ENCODE results near the gene POLR2H.
A peak's percentile ranks its signal among the peaks of the same experiment; 100 is the strongest.

Gene POLR2H

GRCh38 chr3:184322731-184323487 lies 38.6 kb upstream of the POLR2H start:
- peaks cover 77% of the 10 kb centered on the region for H3K36me3 ChIP-seq (ENCODE audit: control insufficient read depth, insufficient read depth, low read length)
- 95 to 97% methylated on average over 20 of the region's 20 CpGs for WGBS, 2 experiments

GRCh38 chr3:184323696-184324095 lies 37.8 kb upstream of the POLR2H start:
- Histone ChIP-seq H3K36me3 (ENCODE audit: control insufficient read depth, insufficient read depth, low read length) (peaks cover 85% of the 10 kb centered on the region), H3K27ac (ENCODE audit: insufficient read depth, low read depth, low read length, poor library complexity, severe bottlenecking) (no peak overlapping the region), H3K4me3 (ENCODE audit: insufficient read depth, low read depth, low read length) (no peak overlapping the region), H3K9me3 (ENCODE audit: control insufficient read depth, low read length) (no peaks in the 10 kb centered on the region), H3K27me3 (ENCODE audit: control insufficient read depth, insufficient read depth, low read length, poor library complexity, severe bottlenecking) (no peaks in the 10 kb centered on the region), H3K4me1 (ENCODE audit: control insufficient read depth, insufficient read depth, low read length) (no peaks in the 10 kb centered on the region)
- WGBS, 2 experiments: 96 to 97% methylated on average over 8 of the region's 8 CpGs

More at GRCh38 chr3:184322731-184323487, 38.6 kb upstream of the POLR2H start:
- H3K27ac ChIP-seq (ENCODE audit: insufficient read depth, low read depth, low read length, poor library complexity, severe bottlenecking): no peak overlapping the region
- no peak overlapping the region for H3K4me3 ChIP-seq (ENCODE audit: insufficient read depth, low read depth, low read length)
- H3K27me3 ChIP-seq (ENCODE audit: control insufficient read depth, insufficient read depth, low read length, poor library complexity, severe bottlenecking): no peaks in the 10 kb centered on the region
- H3K4me1 ChIP-seq (ENCODE audit: control insufficient read depth, insufficient read depth, low read length): no peaks in the 10 kb centered on the region
- no peaks in the 10 kb centered on the region for H3K9me3 ChIP-seq (ENCODE audit: control insufficient read depth, low read length)

DNA sequence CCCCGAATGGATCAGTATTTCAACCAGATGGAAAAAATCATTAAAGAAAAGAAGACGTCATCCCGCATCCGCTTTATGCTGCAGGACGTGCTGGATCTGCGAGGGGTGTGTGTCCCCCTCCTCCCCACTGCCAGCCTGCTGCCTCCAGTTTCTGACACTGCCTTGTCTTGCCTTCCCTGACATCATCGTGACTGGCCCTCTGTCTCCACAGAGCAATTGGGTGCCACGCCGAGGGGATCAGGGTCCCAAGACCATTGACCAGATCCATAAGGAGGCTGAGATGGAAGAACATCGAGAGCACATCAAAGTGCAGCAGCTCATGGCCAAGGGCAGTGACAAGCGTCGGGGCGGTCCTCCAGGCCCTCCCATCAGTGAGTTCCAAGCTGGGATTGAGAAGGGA lies 36.2 kb upstream of the POLR2H start:
- Histone ChIP-seq H3K4me3 (ENCODE audit: insufficient read depth, low read depth, low read length) (no peak overlapping the region), H3K9me3 (ENCODE audit: control insufficient read depth, low read length) (no peaks in the 10 kb centered on the region), H3K4me1 (ENCODE audit: control insufficient read depth, insufficient read depth, low read length) (no peaks in the 10 kb centered on the region), H3K27ac (ENCODE audit: insufficient read depth, low read depth, low read length, poor library complexity, severe bottlenecking) (no peak overlapping the region), H3K36me3 (ENCODE audit: control insufficient read depth, insufficient read depth, low read length) (peaks cover 92% of the 10 kb centered on the region), H3K27me3 (ENCODE audit: control insufficient read depth, insufficient read depth, low read length, poor library complexity, severe bottlenecking) (no peaks in the 10 kb centered on the region)
- 94 to 95% methylated on average over 13 of the region's 13 CpGs for WGBS, 2 experiments

GRCh38 chr3:184325715-184326369 lies 35.7 kb upstream of the POLR2H start:
- no peak overlapping the region for H3K4me3 ChIP-seq (ENCODE audit: insufficient read depth, low read depth, low read length)
- no peaks in the 10 kb centered on the region for H3K9me3 ChIP-seq (ENCODE audit: control insufficient read depth, low read length)
- no peak overlapping the region for H3K27ac ChIP-seq (ENCODE audit: insufficient read depth, low read depth, low read length, poor library complexity, severe bottlenecking)
- WGBS, 2 experiments: 97 to 98% methylated on average over 5 to 6 of the region's 6 CpGs
- H3K27me3 ChIP-seq (ENCODE audit: control insufficient read depth, insufficient read depth, low read length, poor library complexity, severe bottlenecking): no peaks in the 10 kb centered on the region
- H3K36me3 ChIP-seq (ENCODE audit: control insufficient read depth, insufficient read depth, low read length): peaks cover 86% of the 10 kb centered on the region
- H3K4me1 ChIP-seq (ENCODE audit: control insufficient read depth, insufficient read depth, low read length): no peaks in the 10 kb centered on the region

- peaks cover 84% of the 10 kb centered on the region for H3K36me3 ChIP-seq (ENCODE audit: control insufficient read depth, insufficient read depth, low read length)
- H3K27ac ChIP-seq (ENCODE audit: insufficient read depth, low read depth, low read length, poor library complexity, severe bottlenecking): no peak overlapping the region
- no peaks in the 10 kb centered on the region for H3K9me3 ChIP-seq (ENCODE audit: control insufficient read depth, low read length)
- no peaks in the 10 kb centered on the region for H3K27me3 ChIP-seq (ENCODE audit: control insufficient read depth, insufficient read depth, low read length, poor library complexity, severe bottlenecking)
- H3K4me3 ChIP-seq (ENCODE audit: insufficient read depth, low read depth, low read length): no peak overlapping the region
- no peaks in the 10 kb centered on the region for H3K4me1 ChIP-seq (ENCODE audit: control insufficient read depth, insufficient read depth, low read length)
- 97 to 98% methylated on average over 21 of the region's 21 CpGs for WGBS, 2 experiments
Measured at GRCh38 chr3:184327171-184327570, 34.3 kb upstream of the POLR2H start.

DNA sequence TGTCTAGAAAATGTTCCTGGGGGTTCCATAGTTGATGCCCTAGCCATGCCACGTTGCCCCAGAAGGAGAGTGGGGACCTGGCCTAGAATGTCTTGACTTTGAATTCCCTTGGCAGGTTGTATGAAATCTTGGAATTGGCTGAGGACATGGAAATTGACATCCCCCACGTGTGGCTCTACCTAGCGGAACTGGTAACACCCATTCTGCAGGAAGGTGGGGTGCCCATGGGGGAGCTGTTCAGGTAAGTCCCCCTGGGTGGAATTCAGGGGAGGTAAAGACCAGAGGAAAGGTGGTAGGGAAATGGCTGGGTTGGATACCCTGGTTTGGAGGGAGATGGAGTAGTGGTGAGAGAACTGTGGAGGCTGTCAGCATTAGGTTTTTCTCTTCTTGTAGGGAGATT lies 33.0 kb upstream of the POLR2H start:
- Histone ChIP-seq H3K9me3 (ENCODE audit: control insufficient read depth, low read length) (no peaks in the 10 kb centered on the region), H3K27me3 (ENCODE audit: control insufficient read depth, insufficient read depth, low read length, poor library complexity, severe bottlenecking) (no peaks in the 10 kb centered on the region), H3K4me1 (ENCODE audit: control insufficient read depth, insufficient read depth, low read length) (no peaks in the 10 kb centered on the region), H3K36me3 (ENCODE audit: control insufficient read depth, insufficient read depth, low read length) (peaks cover 84% of the 10 kb centered on the region), H3K4me3 (ENCODE audit: insufficient read depth, low read depth, low read length) (no peak overlapping the region), H3K27ac (ENCODE audit: insufficient read depth, low read depth, low read length, poor library complexity, severe bottlenecking) (no peak overlapping the region)
- WGBS, 2 experiments: 64 to 65% methylated on average over 3 of the region's 3 CpGs

DNA sequence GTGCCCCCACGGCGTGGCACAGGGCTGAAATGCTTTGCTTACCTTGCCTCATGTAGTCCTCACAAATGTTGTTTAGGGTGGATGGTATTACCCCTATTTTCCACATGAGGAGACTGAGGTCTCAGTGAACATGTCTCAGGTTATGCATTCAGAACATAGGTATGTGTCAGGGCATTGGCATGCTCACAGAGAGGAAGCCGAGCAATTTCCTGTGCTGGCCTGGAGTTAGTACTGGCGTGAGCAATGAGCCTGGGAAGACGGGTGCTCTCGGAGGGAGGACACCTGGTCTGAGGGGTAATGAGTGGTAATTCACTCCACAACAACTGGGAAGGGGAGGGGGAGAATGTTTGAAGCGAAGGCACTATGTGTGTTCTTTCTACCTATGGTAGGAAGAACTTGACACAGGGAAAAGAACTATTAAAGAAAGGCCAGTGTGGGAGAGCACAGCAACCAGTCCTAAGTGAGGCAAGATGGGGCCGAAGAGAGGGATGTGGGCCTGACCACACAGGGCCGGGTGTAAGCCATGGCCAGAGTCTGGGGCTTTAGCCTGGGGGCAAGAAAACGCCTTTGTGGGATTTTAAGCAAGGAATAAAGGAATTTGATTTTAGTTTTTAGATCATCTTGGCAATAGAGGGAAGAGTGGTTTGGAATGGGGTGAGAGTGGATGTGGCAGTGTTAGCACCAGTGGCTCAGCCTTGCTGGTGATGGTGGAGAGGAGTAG lies 29.0 kb upstream of the POLR2H start:
- 94 to 96% methylated on average over 10 of the region's 10 CpGs for WGBS, 2 experiments
- Histone ChIP-seq H3K27me3 (ENCODE audit: control insufficient read depth, insufficient read depth, low read length, poor library complexity, severe bottlenecking) (no peaks in the 10 kb centered on the region), H3K9me3 (ENCODE audit: control insufficient read depth, low read length) (no peaks in the 10 kb centered on the region), H3K4me1 (ENCODE audit: control insufficient read depth, insufficient read depth, low read length) (peaks cover 12% of the 10 kb centered on the region), H3K36me3 (ENCODE audit: control insufficient read depth, insufficient read depth, low read length) (peaks cover 52% of the 10 kb centered on the region), H3K4me3 (ENCODE audit: insufficient read depth, low read depth, low read length) (no peak overlapping the region), H3K27ac (ENCODE audit: insufficient read depth, low read depth, low read length, poor library complexity, severe bottlenecking) (no peak overlapping the region)

- Histone ChIP-seq H3K27me3 (ENCODE audit: control insufficient read depth, insufficient read depth, low read length, poor library complexity, severe bottlenecking) (no peaks in the 10 kb centered on the region), H3K9me3 (ENCODE audit: control insufficient read depth, low read length) (no peaks in the 10 kb centered on the region), H3K27ac (ENCODE audit: insufficient read depth, low read depth, low read length, poor library complexity, severe bottlenecking) (no peak overlapping the region), H3K4me3 (ENCODE audit: insufficient read depth, low read depth, low read length) (no peak overlapping the region), H3K36me3 (ENCODE audit: control insufficient read depth, insufficient read depth, low read length) (peaks cover 46% of the 10 kb centered on the region), H3K4me1 (ENCODE audit: control insufficient read depth, insufficient read depth, low read length) (peaks cover 16% of the 10 kb centered on the region)
- 95 to 96% methylated on average over 6 of the region's 6 CpGs for WGBS, 2 experiments
Measured at GRCh38 chr3:184333190-184333589, 28.3 kb upstream of the POLR2H start.

DNA sequence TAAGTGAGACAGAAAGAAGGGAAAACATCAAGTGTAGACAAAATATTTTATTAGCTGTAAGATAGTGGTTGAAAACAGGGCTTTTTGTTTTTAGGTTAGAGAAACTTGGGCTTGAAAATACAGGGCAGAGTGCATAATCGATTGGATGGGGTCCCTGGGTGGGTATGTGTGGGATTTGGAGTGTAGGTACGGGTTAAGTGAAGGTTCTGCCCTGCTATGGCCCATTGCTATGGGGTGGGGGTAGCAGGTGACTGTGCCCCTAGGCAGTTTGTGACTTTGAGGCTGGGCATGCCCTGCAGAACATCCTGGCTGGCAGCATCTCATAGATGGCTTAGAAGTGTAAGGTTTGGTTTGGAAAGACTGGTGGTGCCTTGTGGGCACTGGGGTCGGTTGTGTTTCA lies 27.8 kb upstream of the POLR2H start:
- WGBS, 2 experiments: 91 to 94% methylated on average over 3 of the region's 3 CpGs
- H3K9me3 ChIP-seq (ENCODE audit: control insufficient read depth, low read length): no peaks in the 10 kb centered on the region
- H3K4me3 ChIP-seq (ENCODE audit: insufficient read depth, low read depth, low read length): no peak overlapping the region
- peaks cover 41% of the 10 kb centered on the region for H3K36me3 ChIP-seq (ENCODE audit: control insufficient read depth, insufficient read depth, low read length)
- H3K27me3 ChIP-seq (ENCODE audit: control insufficient read depth, insufficient read depth, low read length, poor library complexity, severe bottlenecking): no peaks in the 10 kb centered on the region
- no peak overlapping the region for H3K27ac ChIP-seq (ENCODE audit: insufficient read depth, low read depth, low read length, poor library complexity, severe bottlenecking)
- H3K4me1 ChIP-seq (ENCODE audit: control insufficient read depth, insufficient read depth, low read length): peaks cover 22% of the 10 kb centered on the region

- H3K27ac ChIP-seq (ENCODE audit: insufficient read depth, low read depth, low read length, poor library complexity, severe bottlenecking): peak overlapping the region; percentile 23
- no peaks in the 10 kb centered on the region for H3K9me3 ChIP-seq (ENCODE audit: control insufficient read depth, low read length)
- WGBS, 2 experiments: 91 to 93% methylated on average over 14 to 15 of the region's 15 CpGs
- H3K4me1 ChIP-seq (ENCODE audit: control insufficient read depth, insufficient read depth, low read length): peaks cover 27% of the 10 kb centered on the region
- no peaks in the 10 kb centered on the region for H3K27me3 ChIP-seq (ENCODE audit: control insufficient read depth, insufficient read depth, low read length, poor library complexity, severe bottlenecking)
- H3K4me3 ChIP-seq (ENCODE audit: insufficient read depth, low read depth, low read length): no peak overlapping the region
- H3K36me3 ChIP-seq (ENCODE audit: control insufficient read depth, insufficient read depth, low read length): peaks cover 32% of the 10 kb centered on the region
Measured at GRCh38 chr3:184334470-184335158, 26.9 kb upstream of the POLR2H start.

All from ectodermal cell (in vitro differentiated cells).